Stimulated activated CD4-positive, alpha-beta T cell treated with anti-CD3 and anti-CD28 coated beads, Interleukin-15, amount 100 ng/mL, for 24 hours (primary cell): ENCODE results near the gene TBC1D32.
"Not testable (repeated sequence)": the region's sequence is repeated elsewhere in the genome, so short reads cannot be mapped to it uniquely, and the experiment has no call there.

ENCODE experiments used
- DNase-seq: peaks from one replicate; pipeline ENCODE4 v3.0.0-alpha.2; 2020

The TBC1D32 gene, protein sequence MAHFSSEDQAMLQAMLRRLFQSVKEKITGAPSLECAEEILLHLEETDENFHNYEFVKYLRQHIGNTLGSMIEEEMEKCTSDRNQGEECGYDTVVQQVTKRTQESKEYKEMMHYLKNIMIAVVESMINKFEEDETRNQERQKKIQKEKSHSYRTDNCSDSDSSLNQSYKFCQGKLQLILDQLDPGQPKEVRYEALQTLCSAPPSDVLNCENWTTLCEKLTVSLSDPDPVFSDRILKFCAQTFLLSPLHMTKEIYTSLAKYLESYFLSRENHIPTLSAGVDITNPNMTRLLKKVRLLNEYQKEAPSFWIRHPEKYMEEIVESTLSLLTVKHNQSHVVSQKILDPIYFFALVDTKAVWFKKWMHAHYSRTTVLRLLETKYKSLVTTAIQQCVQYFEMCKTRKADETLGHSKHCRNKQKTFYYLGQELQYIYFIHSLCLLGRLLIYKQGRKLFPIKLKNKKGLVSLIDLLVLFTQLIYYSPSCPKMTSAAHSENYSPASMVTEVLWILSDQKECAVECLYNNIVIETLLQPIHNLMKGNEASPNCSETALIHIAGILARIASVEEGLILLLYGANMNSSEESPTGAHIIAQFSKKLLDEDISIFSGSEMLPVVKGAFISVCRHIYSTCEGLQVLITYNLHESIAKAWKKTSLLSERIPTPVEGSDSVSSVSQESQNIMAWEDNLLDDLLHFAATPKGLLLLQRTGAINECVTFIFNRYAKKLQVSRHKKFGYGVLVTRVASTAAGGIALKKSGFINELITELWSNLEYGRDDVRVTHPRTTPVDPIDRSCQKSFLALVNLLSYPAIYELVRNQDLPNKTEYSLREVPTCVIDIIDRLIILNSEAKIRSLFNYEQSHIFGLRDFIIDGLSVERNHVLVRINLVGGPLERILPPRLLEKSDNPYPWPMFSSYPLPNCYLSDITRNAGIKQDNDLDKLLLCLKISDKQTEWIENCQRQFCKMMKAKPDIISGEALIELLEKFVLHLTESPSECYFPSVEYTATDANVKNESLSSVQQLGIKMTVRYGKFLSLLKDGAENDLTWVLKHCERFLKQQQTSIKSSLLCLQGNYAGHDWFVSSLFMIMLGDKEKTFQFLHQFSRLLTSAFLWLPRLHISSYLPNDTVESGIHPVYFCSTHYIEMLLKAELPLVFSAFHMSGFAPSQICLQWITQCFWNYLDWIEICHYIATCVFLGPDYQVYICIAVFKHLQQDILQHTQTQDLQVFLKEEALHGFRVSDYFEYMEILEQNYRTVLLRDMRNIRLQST

DNA sequence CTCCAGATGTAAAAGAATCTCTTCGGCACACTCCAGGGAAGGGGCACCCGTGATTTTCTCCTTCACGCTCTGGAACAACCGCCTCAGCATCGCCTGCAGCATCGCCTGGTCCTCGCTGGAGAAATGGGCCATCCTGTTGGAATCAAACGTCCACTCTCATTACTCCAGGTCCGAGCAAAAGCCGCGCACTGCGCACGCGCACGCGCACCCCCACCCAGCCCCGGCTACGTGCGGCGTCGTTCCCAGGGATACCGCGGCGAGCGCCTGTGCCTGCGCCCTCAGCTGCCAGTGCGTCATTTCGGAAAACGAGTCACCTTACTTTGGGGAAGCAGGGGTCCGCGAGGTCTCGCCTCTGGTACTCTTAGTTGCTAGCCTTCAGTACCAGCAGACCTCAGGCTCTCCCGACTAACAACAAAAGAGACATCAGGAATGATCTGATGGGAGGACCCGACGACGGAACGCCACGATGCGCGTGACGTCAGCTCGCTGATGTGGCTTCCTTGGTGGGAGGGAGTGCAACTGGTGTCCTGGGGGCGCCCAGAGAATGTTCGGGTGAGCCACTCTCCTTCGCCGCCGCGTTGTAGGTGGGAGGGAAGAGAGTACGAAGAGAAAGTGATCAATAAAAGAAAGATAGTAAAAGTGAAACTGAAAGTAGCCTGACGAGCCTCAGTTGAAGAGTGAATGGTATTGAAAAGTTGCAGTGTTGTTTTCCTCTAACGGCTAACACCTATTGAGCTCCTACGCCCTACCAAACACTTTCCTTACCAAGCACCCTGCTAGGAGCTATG is at the start of gene TBC1D32:
Gene TBC1D32, minus strand, starts transcription at position 182 of the 788 bp plus-strand sequence. Its CDS starts 50 bp downstream, at position 132.
- DNase-seq: peak; percentile 90

DNA sequence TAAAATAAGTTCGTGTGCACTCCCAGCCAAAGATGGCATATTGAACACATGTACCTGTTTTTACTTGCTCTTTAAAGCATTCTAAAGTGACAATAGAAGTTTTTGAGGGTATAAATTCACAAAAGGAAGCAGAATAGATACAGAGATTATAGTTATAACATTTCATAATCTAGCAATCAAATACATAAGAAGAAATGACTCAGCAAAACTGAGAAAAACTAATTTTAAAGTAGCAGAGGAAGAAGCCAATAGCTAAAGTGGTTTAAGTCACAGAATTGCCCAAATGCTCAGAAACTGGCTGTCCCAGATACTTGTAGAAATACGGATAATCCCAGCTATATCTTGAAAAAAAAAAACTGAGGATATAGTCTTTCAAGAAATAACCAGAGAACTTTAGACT is 49.2 kb upstream of the TBC1D32 start:
- no peak for DNase-seq

DNA sequence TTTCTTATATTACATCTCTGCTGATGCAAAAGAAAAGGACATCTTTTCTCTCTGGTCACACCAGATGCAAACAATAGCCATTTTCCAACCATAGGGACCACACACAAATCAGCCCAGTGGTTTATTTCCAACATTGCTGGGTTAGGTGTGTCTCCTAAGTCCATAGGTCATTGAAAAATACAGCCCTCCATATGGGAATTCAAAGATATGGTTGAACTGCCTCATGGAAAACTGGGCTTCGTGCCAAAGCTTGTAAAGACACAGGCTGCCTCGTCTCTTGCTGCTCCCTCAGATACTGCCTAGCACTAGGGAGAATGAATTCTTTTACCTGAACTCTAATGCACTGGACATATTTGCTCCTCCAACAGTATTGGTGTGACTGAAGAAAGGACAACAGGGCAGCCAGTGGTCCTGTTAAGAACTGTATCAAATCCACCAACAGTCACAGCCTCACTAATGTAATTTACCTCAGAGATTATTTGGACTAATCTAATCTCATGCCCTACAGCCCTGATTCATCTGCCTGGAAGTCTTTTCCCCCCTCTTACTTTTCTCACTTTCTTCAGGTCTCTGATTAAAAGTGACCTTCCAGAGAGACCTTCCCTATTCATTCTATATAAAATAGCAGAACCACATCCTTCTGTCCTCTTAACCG is 48.3 kb upstream of the TBC1D32 start:
- DNase-seq: no peak

DNA sequence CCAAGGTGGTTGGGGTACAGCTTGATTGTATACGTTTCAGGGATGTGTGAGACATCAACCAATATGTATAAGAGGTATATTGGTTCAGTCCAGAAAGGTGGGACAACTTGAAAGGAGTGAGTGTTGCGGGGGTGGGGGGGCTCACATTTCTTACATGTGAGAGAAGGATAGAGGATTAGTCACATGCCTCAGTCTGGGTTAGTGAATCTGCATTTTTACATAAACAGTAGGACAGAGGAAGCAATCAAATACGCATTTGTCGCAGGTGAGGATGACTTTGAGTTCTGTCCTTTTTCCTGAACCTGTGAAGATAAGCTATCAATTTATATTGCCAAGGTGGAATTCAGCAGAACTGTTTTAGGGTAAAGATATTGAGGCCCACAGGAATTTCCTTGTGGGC is 42.1 kb upstream of the TBC1D32 start:
- DNase-seq: no peak

DNA sequence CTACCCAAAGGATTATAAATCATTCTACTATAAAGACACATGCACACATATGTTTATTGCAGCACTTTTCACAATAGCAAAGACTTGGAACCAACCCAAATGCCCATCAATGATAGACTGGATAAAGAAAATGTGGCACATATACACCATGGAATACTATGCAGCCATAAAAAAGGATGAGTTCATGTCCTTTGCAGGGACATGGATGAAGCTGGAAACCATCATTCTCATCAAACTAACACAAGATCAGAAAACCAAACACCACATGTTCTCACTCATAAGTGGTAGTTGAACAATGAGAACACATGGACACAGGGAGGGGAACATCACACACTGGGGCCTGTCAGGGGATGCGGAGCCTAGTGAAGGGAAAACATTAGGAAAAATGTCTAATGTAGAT is 39.9 kb upstream of the TBC1D32 start:
- DNase-seq: not testable (repeated sequence)

DNA sequence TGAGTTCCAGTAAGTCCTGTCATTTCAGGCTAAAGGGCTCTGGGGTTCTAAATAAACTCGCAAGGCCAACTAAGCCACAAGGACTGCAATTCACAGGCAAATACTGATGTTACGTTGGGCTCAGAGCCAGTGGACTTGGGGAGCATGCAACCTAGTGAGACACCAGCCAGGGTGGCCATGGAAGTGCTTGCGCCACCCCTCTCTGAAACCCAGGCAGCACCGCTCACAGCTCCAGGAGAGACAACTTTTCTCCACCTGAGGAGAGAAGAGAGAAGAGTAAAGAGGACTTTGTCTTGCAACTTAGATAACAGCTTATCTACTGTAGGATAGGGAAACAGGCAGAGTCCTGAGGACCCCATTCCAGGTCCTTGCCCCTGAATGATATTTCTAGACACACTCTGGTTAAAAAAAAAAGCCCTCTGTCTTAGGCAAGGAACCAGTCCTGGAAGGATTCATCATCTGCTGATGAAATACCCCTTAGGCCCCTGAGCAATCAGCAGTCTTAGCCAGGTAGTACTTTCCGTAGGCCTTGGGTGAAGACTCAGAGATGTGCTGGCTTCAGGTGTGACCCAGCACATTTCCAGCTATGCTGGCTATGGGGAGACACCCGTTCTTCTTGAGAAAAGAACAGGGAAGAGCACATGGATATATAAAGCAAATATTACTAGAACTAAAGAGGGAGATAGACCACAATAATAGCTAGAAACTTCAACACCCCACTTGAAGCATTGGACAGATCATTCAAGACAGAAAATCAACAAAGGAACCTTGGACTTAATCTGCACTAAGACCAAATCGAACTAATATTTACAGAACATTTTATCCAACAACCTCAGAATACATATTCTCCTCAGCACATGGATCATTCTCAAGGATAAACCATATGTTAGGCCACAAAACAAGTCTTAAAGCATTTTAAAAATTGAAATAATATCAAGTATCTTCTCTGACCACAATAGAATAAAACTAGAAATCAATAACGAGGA is 31.5 kb upstream of the TBC1D32 start:
- no peak for DNase-seq

DNA sequence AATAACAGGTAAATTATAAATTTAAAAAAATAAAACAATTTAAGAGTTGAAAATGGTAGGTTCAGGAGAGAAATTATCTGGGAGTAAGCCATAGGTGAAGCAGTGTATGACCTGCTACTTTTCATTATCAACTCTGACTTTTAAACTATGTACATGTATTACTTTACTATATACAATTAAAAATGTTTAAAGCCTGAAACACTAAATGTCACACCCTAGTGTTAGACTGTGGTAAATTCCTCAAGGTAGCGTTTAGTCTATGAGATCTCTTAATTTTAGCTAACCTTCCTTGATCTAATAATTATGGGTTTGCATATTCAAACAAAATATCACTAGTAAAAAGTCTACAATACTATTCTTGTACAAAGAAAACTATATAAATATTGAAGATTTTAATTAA is 22.3 kb upstream of the TBC1D32 start:
- no peak for DNase-seq

DNA sequence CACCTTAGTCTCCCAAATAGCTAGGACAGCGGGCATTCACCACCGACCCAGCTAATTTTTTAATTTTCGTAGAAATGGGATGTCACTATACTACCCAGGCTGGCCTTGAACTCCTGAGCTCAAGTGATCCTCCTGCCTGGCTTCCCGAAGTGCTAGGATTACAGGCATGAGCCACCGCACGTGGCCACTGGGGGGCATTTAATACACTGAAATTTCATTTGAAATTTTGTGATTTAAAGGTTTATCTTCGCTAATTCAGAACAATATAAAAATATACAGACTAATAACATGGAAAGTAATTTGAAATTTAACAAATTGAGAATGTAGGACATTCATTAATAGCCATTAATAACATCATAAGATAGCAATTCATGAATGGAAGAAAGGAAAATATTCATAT is 20.5 kb upstream of the TBC1D32 start:
- DNase-seq: peak; percentile 5

DNA sequence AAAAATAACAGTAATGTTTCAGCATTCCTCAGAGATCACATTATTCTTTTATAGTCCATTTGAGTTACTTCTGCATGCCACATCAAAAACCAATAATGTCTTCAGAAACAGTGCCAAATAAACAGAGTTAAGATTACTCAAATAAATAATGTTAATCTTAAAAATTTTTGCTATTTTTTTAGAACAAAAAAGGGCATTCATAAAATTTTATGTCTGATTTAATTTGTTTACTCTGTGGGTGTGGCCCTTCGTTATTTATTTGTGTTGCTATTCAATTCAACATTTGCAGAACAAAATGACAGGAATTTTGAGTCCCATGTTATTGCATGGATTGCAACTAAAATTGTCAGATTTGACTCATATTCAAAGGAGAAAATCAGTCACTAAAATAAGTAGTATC is 18.7 kb upstream of the TBC1D32 start:
- no peak for DNase-seq

DNA sequence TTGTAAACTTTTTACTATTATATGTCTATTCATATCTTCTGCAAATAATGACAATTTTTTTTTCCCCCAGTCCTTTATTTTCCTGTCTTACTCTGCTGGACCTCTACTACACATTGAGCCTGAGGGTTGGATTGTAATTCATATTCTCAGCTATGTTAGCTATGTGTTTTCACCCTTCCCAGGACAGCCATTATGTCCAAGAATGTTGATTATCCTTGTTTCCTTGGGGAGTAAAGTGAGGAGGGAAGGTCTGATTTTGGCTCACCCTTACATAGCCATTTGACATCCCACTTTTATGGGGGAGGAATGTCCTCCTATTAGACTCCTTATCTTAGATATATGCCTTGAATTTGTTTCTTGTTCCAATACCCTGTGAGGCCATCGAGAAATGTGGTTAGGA is 17.6 kb upstream of the TBC1D32 start:
- no peak for DNase-seq

DNA sequence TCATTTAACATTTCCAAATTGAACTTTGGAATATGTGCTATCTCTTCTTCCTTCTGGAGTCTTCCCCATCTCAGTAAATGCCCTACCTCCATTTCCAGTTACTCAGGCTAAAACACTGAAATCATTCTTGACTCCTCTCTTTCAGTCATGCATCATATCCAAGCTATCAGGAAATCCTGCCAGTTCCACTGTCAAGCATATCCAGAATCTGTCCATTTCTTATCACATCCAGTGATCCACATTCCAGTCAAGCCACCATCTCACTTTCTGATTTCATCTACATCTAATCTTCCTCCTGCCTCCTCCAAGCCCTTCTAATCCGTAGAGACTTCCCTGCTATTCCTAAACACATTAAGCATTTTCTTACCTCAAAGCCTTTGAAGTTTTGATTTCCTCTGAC is 15.3 kb upstream of the TBC1D32 start:
- DNase-seq: no peak

DNA sequence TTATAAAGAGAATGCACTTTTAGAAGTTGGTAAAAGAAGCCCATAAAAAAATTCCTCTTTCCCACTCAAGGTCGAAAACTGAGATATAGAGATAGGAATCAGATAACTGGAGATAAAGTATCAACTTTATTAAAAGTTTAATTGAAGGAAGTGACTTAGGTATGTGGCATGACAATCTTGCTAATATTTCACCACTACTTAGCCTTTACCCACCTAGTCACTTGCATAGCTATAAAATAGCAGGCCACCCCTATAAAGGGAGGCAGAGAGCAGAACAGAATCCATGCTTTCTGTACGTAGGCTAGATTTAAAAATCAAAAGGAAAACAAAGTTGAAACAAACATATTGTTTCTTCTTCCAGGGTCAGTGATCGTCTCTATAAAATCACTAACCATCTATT is 13.2 kb upstream of the TBC1D32 start:
- DNase-seq: no peak

DNA sequence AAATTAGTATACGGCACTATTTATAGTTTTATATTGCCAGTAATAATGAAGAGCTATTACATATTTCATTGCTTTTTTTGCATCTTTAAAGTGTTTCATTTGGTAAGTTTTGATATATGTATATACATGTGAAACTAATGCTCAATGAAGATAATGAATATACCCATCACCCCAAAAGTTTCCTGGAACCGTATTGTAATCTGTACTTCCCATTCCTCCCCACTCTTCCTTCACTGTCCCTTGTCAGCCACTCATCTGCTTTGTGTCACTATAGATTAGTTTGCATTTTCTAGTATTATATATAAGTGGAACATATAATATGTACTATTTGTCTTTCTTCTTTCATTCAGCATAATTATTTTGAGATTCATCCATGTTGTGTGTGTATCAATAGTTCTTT is 10.3 kb upstream of the TBC1D32 start:
- DNase-seq: no peak

DNA sequence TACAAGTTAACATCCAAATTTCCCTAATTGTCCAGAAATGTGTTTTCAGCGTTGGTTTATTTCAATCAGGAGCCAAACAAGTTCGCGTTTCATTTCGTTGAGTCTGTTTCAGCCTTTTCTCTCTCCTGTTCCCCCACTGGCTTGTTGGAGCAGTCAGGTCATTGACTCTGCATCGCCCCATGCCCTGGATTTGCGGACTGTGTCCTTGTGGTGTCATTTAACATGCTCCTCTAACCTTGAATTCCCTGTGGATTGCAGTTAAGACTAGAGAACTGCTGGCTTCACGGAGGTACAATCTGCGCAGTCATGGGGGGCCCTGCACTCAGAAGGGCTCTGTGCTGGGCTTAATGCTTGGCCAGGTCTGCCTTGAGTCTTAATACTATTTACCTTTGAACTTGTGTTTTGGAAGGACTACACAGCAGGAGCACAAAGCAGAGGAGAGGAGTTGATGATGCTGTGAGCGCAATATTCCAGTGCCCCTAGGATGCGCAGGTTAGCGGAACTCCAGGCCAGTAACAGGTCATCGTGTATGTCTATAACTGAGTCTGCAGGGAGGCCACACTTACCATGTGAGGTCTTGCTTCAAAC is 5.5 kb upstream of the TBC1D32 start:
- DNase-seq: no peak

DNA sequence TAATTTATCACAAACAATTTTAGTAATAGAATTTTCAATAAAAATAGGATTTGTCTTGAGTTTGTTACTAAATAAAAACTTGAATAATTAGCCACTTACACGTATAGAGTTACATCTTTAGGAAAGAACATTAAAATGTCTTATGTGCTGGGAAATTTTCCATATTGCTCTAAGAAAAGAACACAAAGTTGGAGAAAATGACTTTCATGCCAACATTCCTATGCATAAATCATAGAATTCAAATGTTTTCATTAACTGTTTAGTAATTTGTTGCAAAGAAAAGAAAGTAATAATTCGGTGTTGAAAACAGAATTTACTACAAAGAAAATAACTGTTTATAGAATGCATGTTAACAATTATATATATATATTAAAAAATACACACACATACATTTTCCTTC is 4.7 kb upstream of the TBC1D32 start:
- DNase-seq: no peak

DNA sequence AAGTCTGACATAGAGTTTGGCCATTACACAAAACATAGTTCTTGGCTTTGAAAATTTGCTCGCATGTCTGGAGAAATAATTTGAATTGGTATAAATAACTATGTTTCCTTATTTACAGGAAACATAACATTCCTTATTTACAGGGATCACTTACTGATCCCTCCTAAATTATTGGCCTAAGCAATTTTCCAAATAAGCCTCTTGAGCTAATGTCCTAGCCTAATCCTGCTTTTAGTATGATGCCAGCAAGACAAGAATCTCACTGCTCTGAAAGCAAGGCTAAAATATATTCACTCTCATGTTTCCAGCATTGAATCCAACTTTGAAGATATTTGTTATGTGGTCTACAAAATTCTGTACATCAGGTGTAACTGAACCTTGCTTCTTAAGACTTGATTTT is 4.1 kb upstream of the TBC1D32 start:
- no peak for DNase-seq

DNA sequence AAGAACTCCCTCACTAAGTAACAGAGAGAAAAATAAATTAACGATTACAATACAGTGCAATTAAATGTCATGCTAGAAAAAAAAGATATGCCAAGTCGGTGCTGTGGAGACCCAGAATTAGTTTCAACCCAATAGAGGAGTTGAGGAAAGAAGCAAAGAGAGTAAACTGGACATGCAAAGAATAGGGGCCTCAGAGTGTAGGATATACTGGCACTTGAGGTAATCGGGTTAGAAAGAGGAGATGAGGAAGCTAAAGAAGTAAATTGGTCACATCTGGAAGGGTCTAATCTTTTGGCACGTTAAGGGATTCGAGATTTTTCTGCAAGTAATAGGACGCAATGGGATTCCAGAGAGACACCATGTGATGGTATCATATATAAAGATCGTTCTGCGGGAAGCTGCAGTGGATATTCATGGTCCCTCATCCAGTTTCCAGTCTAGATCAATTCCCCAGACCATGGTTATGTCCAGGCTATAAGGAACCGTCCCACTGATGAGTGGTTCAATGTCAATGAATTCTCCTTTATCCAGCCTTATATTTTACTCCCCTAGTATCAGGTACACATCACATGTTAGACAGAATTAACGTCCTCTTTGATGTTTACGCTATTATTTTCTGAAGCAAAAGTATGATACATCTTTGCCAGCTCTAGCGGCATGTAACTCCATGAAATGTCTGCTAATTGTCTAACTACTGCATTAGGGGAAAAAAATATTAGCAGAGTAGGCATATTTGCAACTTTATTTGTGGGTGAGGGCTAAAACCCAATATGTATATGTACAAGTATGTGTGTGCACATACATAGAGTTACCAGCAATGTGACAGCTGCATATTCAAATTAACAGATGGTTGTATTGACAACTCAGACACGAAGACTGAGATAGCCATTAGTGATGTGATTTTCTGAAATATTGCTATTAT is 1.1 kb upstream of the TBC1D32 start:
- no peak for DNase-seq

DNA sequence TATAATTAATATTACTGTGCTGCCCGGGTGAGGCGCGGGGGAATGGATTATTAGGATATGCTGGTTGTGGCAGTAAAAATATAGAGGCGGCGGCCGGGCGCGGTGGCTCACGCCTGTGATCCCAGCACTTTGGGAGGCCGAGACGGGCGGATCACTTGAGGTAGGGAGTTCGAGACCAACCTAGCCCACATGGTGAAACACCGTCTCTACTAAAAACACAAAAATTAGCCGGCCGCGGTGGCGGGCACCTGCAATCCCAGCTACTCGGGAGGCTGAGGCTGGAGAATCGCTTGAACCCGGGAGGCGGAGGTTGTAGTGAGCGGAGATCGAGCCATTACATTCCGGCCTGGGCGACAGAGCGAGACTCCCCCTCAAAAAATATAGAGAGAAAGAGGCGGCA is 586 bp downstream of the TBC1D32 start:
- DNase-seq: not testable (repeated sequence)

DNA sequence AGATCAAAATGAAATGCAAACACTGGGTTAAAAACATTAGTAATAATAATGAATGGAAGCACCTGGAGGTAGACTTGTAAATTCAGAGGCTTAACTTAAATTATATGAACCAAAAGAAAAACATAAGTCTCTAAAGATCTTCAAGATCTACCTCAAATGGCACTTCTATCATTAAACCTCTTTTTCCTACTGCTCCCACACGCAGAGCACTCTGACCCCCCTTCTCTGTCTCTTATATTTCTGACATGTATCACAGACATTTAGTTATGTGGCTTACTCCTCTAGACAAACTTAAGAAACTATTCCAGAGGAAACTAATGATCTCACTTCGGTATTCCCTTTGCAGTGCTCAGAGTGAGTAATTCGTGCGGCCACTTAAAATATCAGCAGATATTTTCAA is 1.1 kb downstream of the TBC1D32 start:
- no peak for DNase-seq
